SK-N-SH (cell line): ENCODE data around the gene ADAMTS6.

Experiments used
- CTCF ChIP-seq: fragments of 200-600 bp; sonication (generic); IDR thresholded peaks from 2 replicates; pipeline ENCODE4 v1.6.1; 2017; ENCODE audit warnings: antibody characterized with exemption, mild to moderate bottlenecking, moderate library complexity
- EZH2phosphoT487 ChIP-seq: fragments of 200-600 bp; sonication (generic); IDR thresholded peaks from 2 replicates; pipeline ENCODE4 v1.6.1; 2017; ENCODE audit warnings: low read depth, mixed run types, mild to moderate bottlenecking, antibody characterized with exemption, moderate library complexity, borderline replicate concordance
- JUND ChIP-seq: IDR thresholded peaks from 2 replicates; pipeline ENCODE4 v1.4.0; 2012
- MAX ChIP-seq: IDR thresholded peaks from 2 replicates; pipeline ENCODE4 v1.4.0; 2012; ENCODE audit warnings: low read depth
- POLR2AphosphoS5 ChIP-seq: IDR thresholded peaks from 2 replicates; pipeline ENCODE4 v1.6.1; 2012; ENCODE audit warnings: low read depth, low read length
- RAD21 ChIP-seq: IDR thresholded peaks from 2 replicates; pipeline ENCODE4 v1.6.1; 2012; ENCODE audit warnings: mild to moderate bottlenecking, low read length
- TAF1 ChIP-seq: IDR thresholded peaks from 2 replicates; pipeline ENCODE4 v1.6.1; 2012; ENCODE audit warnings: low read depth, mild to moderate bottlenecking, low read length, moderate library complexity, borderline replicate concordance

- TF ChIP-seq POLR2AphosphoS5: no peak
- TF ChIP-seq CTCF: no peak
- TF ChIP-seq EZH2phosphoT487: no peak
- TF ChIP-seq MAX: no peak
- TF ChIP-seq TAF1: no peak
- TF ChIP-seq RAD21: no peak
- no peak for TF ChIP-seq JUND
Measured at GRCh38 chr5:65255294-65255693, 226.4 kb downstream of the ADAMTS6 start.
